ENCODE results near the gene MAMLD1. TPM values are rescaled to one million over a fixed set of nuclear protein-coding genes. Genes with fewer than 3 reads are reported as not detected.

Gene MAMLD1
- total and polyA plus RNA-seq, 4 donors, result 1.8 to 8.5 (median 7.7) TPM

GRCh38 chrX:150478496-150479492, 115.7 kb downstream of the MAMLD1 start:
- no peak for ATAC-seq (ENCODE audit: low FRiP score)
- H3K27ac ChIP-seq (ENCODE audit: low read depth in 1 of 2, low read length in 2 of 2), result no peak overlapping the region
- WGBS, 2 donors, result 53% methylated on average over 13 of the region's 13 CpGs

GRCh38 chrX:150482537-150483206, 119.6 kb downstream of the MAMLD1 start:
- WGBS, 2 donors, result 30 to 49% methylated on average over 6 of the region's 6 CpGs
- DNase-seq (no peak), ATAC-seq (ENCODE audit: low FRiP score) (no peak)

More at GRCh38 chrX:150478496-150479492, 115.7 kb downstream of the MAMLD1 start:
- Histone ChIP-seq H3K36me3 (ENCODE audit: control insufficient read depth in 1 of 2, insufficient read depth in 2 of 2, low read length in 1 of 2) (no peaks in the 10 kb centered on the region), H3K4me1 (ENCODE audit: control insufficient read depth in 1 of 2, insufficient read depth in 2 of 2, low read length in 2 of 2) (no peaks in the 10 kb centered on the region), H3K4me3 (ENCODE audit: low read length in 2 of 2) (no peak overlapping the region), H3K9me3 (ENCODE audit: control insufficient read depth, low read length) (no peaks in the 10 kb centered on the region), H3K27me3 (ENCODE audit: control insufficient read depth in 1 of 2, insufficient read depth in 2 of 2, low read length in 1 of 2) (no peaks in the 10 kb centered on the region)
- DNase-seq, result no peak
- intact Hi-C loops (cut with DNase I), result no loop called here

GRCh38 chrX:150483356-150483985, 120.4 kb downstream of the MAMLD1 start:
- ATAC-seq (ENCODE audit: low FRiP score) (no peak), DNase-seq (no peak)
- Histone ChIP-seq H3K9me3 (ENCODE audit: control insufficient read depth, low read length) (no peaks in the 10 kb centered on the region), H3K36me3 (ENCODE audit: control insufficient read depth in 1 of 2, insufficient read depth in 2 of 2, low read length in 1 of 2) (no peaks in the 10 kb centered on the region), H3K4me1 (ENCODE audit: control insufficient read depth in 1 of 2, insufficient read depth in 2 of 2, low read length in 2 of 2) (no peaks in the 10 kb centered on the region), H3K27ac (ENCODE audit: low read depth in 1 of 2, low read length in 2 of 2) (no peak overlapping the region), H3K27me3 (ENCODE audit: control insufficient read depth in 1 of 2, insufficient read depth in 2 of 2, low read length in 1 of 2) (no peaks in the 10 kb centered on the region), H3K4me3 (ENCODE audit: low read length in 2 of 2) (no peak overlapping the region)
- intact Hi-C loops (cut with DNase I), result no loop called here
- 68 to 81% methylated on average over 8 of the region's 8 CpGs for WGBS, 2 donors

More at GRCh38 chrX:150482537-150483206, 119.6 kb downstream of the MAMLD1 start:
- no peaks in the 10 kb centered on the region for H3K4me1 ChIP-seq (ENCODE audit: control insufficient read depth in 1 of 2, insufficient read depth in 2 of 2, low read length in 2 of 2)
- H3K36me3 ChIP-seq (ENCODE audit: control insufficient read depth in 1 of 2, insufficient read depth in 2 of 2, low read length in 1 of 2), result no peaks in the 10 kb centered on the region
- H3K27ac ChIP-seq (ENCODE audit: low read depth in 1 of 2, low read length in 2 of 2), result no peak overlapping the region
- intact Hi-C loops (cut with DNase I), result no loop called here
- no peak overlapping the region for H3K4me3 ChIP-seq (ENCODE audit: low read length in 2 of 2)
- H3K27me3 ChIP-seq (ENCODE audit: control insufficient read depth in 1 of 2, insufficient read depth in 2 of 2, low read length in 1 of 2), result no peaks in the 10 kb centered on the region
- no peaks in the 10 kb centered on the region for H3K9me3 ChIP-seq (ENCODE audit: control insufficient read depth, low read length)

GRCh38 chrX:150486011-150486410, 122.9 kb downstream of the MAMLD1 start:
- Histone ChIP-seq H3K36me3 (ENCODE audit: control insufficient read depth in 1 of 2, insufficient read depth in 2 of 2, low read length in 1 of 2) (no peaks in the 10 kb centered on the region), H3K27me3 (ENCODE audit: control insufficient read depth in 1 of 2, insufficient read depth in 2 of 2, low read length in 1 of 2) (no peaks in the 10 kb centered on the region), H3K27ac (ENCODE audit: low read depth in 1 of 2, low read length in 2 of 2) (no peak overlapping the region), H3K4me3 (ENCODE audit: low read length in 2 of 2) (no peak overlapping the region), H3K4me1 (ENCODE audit: control insufficient read depth in 1 of 2, insufficient read depth in 2 of 2, low read length in 2 of 2) (no peaks in the 10 kb centered on the region), H3K9me3 (ENCODE audit: control insufficient read depth, low read length) (no peaks in the 10 kb centered on the region)
- DNase-seq (peak in 1 of 2 donors; percentile 63), ATAC-seq (ENCODE audit: low FRiP score) (no peak)
- WGBS, 2 donors, result 50 to 76% methylated on average over 3 of the region's 3 CpGs
- intact Hi-C loops (cut with DNase I), result loop anchor here (5.0 kb wide), 2 partner anchors 124 to 524 kb away; partner anchors contain the start of gene MAMLD1 (in 1 of the 2)

GRCh38 chrX:150487369-150488094, 124.4 kb downstream of the MAMLD1 start:
- DNase-seq (no peak), ATAC-seq (ENCODE audit: low FRiP score) (no peak)
- Histone ChIP-seq H3K27me3 (ENCODE audit: control insufficient read depth in 1 of 2, insufficient read depth in 2 of 2, low read length in 1 of 2) (no peaks in the 10 kb centered on the region), H3K9me3 (ENCODE audit: control insufficient read depth, low read length) (no peaks in the 10 kb centered on the region), H3K4me3 (ENCODE audit: low read length in 2 of 2) (no peak overlapping the region), H3K4me1 (ENCODE audit: control insufficient read depth in 1 of 2, insufficient read depth in 2 of 2, low read length in 2 of 2) (no peaks in the 10 kb centered on the region), H3K27ac (ENCODE audit: low read depth in 1 of 2, low read length in 2 of 2) (no peak overlapping the region), H3K36me3 (ENCODE audit: control insufficient read depth in 1 of 2, insufficient read depth in 2 of 2, low read length in 1 of 2) (no peaks in the 10 kb centered on the region)
- intact Hi-C loops (cut with DNase I), result loop anchor here (5.0 kb wide), 2 partner anchors 125 to 525 kb away; partner anchors contain the start of gene MAMLD1 (in 1 of the 2)
- WGBS, 2 donors, result 74 to 80% methylated on average over 5 of the region's 5 CpGs

- ATAC-seq (ENCODE audit: low FRiP score), result no peak
- H3K4me1 ChIP-seq (ENCODE audit: control insufficient read depth in 1 of 2, insufficient read depth in 2 of 2, low read length in 2 of 2), result no peaks in the 10 kb centered on the region
- no peaks in the 10 kb centered on the region for H3K36me3 ChIP-seq (ENCODE audit: control insufficient read depth in 1 of 2, insufficient read depth in 2 of 2, low read length in 1 of 2)
- no peak overlapping the region for H3K27ac ChIP-seq (ENCODE audit: low read depth in 1 of 2, low read length in 2 of 2)
- WGBS, 2 donors, result 61 to 78% methylated on average over 6 of the region's 6 CpGs
- no peaks in the 10 kb centered on the region for H3K9me3 ChIP-seq (ENCODE audit: control insufficient read depth, low read length)
- H3K4me3 ChIP-seq (ENCODE audit: low read length in 2 of 2), result no peak overlapping the region
- intact Hi-C loops (cut with DNase I), result loop anchor here (5.0 kb wide), 2 partner anchors 127 to 527 kb away; partner anchors contain the start of gene MAMLD1 (in 1 of the 2)
- H3K27me3 ChIP-seq (ENCODE audit: control insufficient read depth in 1 of 2, insufficient read depth in 2 of 2, low read length in 1 of 2), result no peaks in the 10 kb centered on the region
- no peak for DNase-seq
Observed at GRCh38 chrX:150489359-150490015, 126.4 kb downstream of the MAMLD1 start.

- Histone ChIP-seq H3K27me3 (ENCODE audit: control insufficient read depth in 1 of 2, insufficient read depth in 2 of 2, low read length in 1 of 2) (no peaks in the 10 kb centered on the region), H3K27ac (ENCODE audit: low read depth in 1 of 2, low read length in 2 of 2) (no peak overlapping the region), H3K9me3 (ENCODE audit: control insufficient read depth, low read length) (no peaks in the 10 kb centered on the region), H3K4me3 (ENCODE audit: low read length in 2 of 2) (no peak overlapping the region), H3K36me3 (ENCODE audit: control insufficient read depth in 1 of 2, insufficient read depth in 2 of 2, low read length in 1 of 2) (no peaks in the 10 kb centered on the region), H3K4me1 (ENCODE audit: control insufficient read depth in 1 of 2, insufficient read depth in 2 of 2, low read length in 2 of 2) (no peaks in the 10 kb centered on the region)
- ATAC-seq (ENCODE audit: low FRiP score) (no peak), DNase-seq (no peak)
- 80 to 98% methylated on average over 4 of the region's 4 CpGs for WGBS, 2 donors
- intact Hi-C loops (cut with DNase I), result no loop called here
Observed at GRCh38 chrX:150495496-150495895, 132.4 kb downstream of the MAMLD1 start.

Measured in aorta (tissue), 5 donors.